Endothelial cell of umbilical vein (primary cell): Measurements from ENCODE around the gene CHST8. TPM values are rescaled to one million over a fixed set of nuclear protein-coding genes. Genes with fewer than 3 reads are reported as not detected.

Experiments used
- BruUV-seq: library from RNA; stranded (reverse); fragments of 400-500 nt; replicated peaks from 2 replicates; lab custom pipeline; 2021; lab: Mats Ljungman, UMichigan
- CTCF ChIA-PET: fragments of 300-600, 350-600 bp; sonication (Branson Sonifier 250); formaldehyde crosslinking; loops from one replicate; lab custom pipeline; 2021; ENCODE audit warnings: antibody characterized with exemption, inconsistent platforms; lab: Charles Lee
- POLR2A ChIA-PET: fragments of 300-600, 350-600 bp; sonication (Branson Sonifier 250); formaldehyde crosslinking; loops from one replicate; lab custom pipeline; 2021; ENCODE audit warnings: antibody characterized with exemption, inconsistent platforms; lab: Charles Lee
- DNase-seq: peaks from one replicate; pipeline ENCODE4 v3.0.0-alpha.2; 2011; ENCODE audit warnings: low read depth, low spot score
- FAIRE-seq: peaks from 2 replicates; lab custom pipeline; 2011; peaks lifted over from hg19 to GRCh38; lab: Jason Lieb, UNC
- H2AFZ ChIP-seq: 2 replicates; pipeline ENCODE4 v1.6.0; 2012; ENCODE audit warnings: low read depth, low read length, control low read depth, inconsistent platforms
- H3K27ac ChIP-seq: 2 replicates; pipeline ENCODE4 v1.5.1; 2011; ENCODE audit warnings: low read depth, mild to moderate bottlenecking, control low read depth, low read length, moderate library complexity; ENCODE audit not compliant: insufficient read depth
- H3K27me3 ChIP-seq, 2 experiments: 2 replicates each; pipeline versions ENCODE4 v1.6.0 to v1.6.1; 2011; ENCODE audit warnings: low read length in 2 of 2, mixed read lengths in 1 of 2; ENCODE audit not compliant: control insufficient read depth in 2 of 2, insufficient read depth in 2 of 2
- H3K36me3 ChIP-seq, 2 experiments: 2 replicates in 1 of 2; 3 replicates in 1 of 2; pipeline ENCODE4 v1.5.1; 2011; ENCODE audit warnings: low read length in 2 of 2, mild to moderate bottlenecking in 1 of 2, moderate library complexity in 1 of 2; ENCODE audit not compliant: control insufficient read depth in 2 of 2, insufficient read depth in 2 of 2; ENCODE audit errors: extremely low read depth in 1 of 2
- H3K4me1 ChIP-seq: 3 replicates; pipeline ENCODE4 v1.5.1; 2011; ENCODE audit warnings: mild to moderate bottlenecking, low read length; ENCODE audit not compliant: control insufficient read depth, insufficient read depth; ENCODE audit errors: extremely low read depth
- H3K4me2 ChIP-seq: 2 replicates; pipeline ENCODE4 v1.6.1; 2011; ENCODE audit warnings: low read length, control low read depth, mixed read lengths; ENCODE audit not compliant: insufficient read depth
- H3K4me3 ChIP-seq, 3 experiments: fragments of 200-600 bp in 1 of 3; sonication (generic), shearing (Covaris generic) in 1 of 3; replicated peaks in 1 of 3; 2 replicates each; pipeline ENCODE4 v1.5.1; 2011 to 2016; ENCODE audit warnings: control low read depth in 3 of 3, low read length in 3 of 3, mild to moderate bottlenecking in 2 of 3, inconsistent platforms in 1 of 3, low read depth in 1 of 3, moderate library complexity in 1 of 3; ENCODE audit not compliant: insufficient read depth in 1 of 3
- H3K79me2 ChIP-seq: 2 replicates; pipeline ENCODE4 v1.6.0; 2012; ENCODE audit warnings: low read length, inconsistent platforms; ENCODE audit not compliant: control insufficient read depth, insufficient read depth
- H3K9ac ChIP-seq: replicated peaks from 2 replicates; pipeline ENCODE3; 2011; ENCODE audit warnings: low read length, control low read depth; ENCODE audit not compliant: insufficient read depth; ENCODE audit errors: extremely low read depth
- H3K9me1 ChIP-seq: replicated peaks from 3 replicates; pipeline ENCODE4 v1.6.0; 2011; ENCODE audit warnings: mild to moderate bottlenecking, low read length; ENCODE audit not compliant: control insufficient read depth, insufficient read depth; ENCODE audit errors: extremely low read depth
- H3K9me3 ChIP-seq: replicated peaks from 2 replicates; pipeline ENCODE4 v1.5.1; 2012; ENCODE audit warnings: low read length, inconsistent platforms; ENCODE audit not compliant: control insufficient read depth, insufficient read depth
- H4K20me1 ChIP-seq: replicated peaks from 2 replicates; pipeline ENCODE3; 2011; ENCODE audit warnings: mild to moderate bottlenecking, low read length; ENCODE audit not compliant: control insufficient read depth, insufficient read depth; ENCODE audit errors: extremely low read depth
- CTCF ChIP-seq, 2 donors: IDR thresholded peaks; 1 replicate in 1 of 2; 2 replicates in 1 of 2; pipeline ENCODE4 v1.5.1; 2011; ENCODE audit warnings: low read length in 2 of 2, mild to moderate bottlenecking in 2 of 2, moderate library complexity in 2 of 2, control low read depth in 1 of 2, inconsistent platforms in 1 of 2, low read depth in 1 of 2; ENCODE audit not compliant: insufficient read depth in 1 of 2; ENCODE audit errors: extremely low read depth in 1 of 2
- EZH2 ChIP-seq: IDR thresholded peaks from 2 replicates; pipeline ENCODE4 v1.6.1; 2012; ENCODE audit warnings: borderline replicate concordance, low read depth, mild to moderate bottlenecking, moderate library complexity, low read length, inconsistent platforms; ENCODE audit not compliant: severe bottlenecking
- FOS ChIP-seq: IDR thresholded peaks from 2 replicates; pipeline ENCODE4 v1.6.1; 2011; ENCODE audit warnings: mild to moderate bottlenecking, low read length, moderate library complexity, borderline replicate concordance; ENCODE audit not compliant: insufficient read depth
- GATA2 ChIP-seq: IDR thresholded peaks from 2 replicates; pipeline ENCODE4 v1.7.0; 2011; ENCODE audit warnings: low read depth, mild to moderate bottlenecking, moderate library complexity, mixed read lengths, low read length; ENCODE audit not compliant: insufficient read length, insufficient read depth
- JUN ChIP-seq: IDR thresholded peaks from 2 replicates; pipeline ENCODE4 v1.6.1; 2011; ENCODE audit warnings: borderline replicate concordance, low read depth; ENCODE audit not compliant: insufficient read length, insufficient read depth
- MAX ChIP-seq: IDR thresholded peaks from 2 replicates; pipeline ENCODE4 v1.6.1; 2011; ENCODE audit not compliant: insufficient read depth, insufficient read length
- MYC ChIP-seq: IDR thresholded peaks from one replicate; pipeline ENCODE4 v1.6.1; 2011; ENCODE audit warnings: mild to moderate bottlenecking, low read depth, low read length
- POLR2A ChIP-seq: IDR thresholded peaks from 2 replicates; pipeline ENCODE4 v1.6.1; 2012; ENCODE audit warnings: low read depth, mild to moderate bottlenecking, control low read depth, low read length
- POLR2AphosphoS5 ChIP-seq: IDR thresholded peaks from 2 replicates; pipeline ENCODE4 v1.6.1; 2012; ENCODE audit warnings: low read depth, mild to moderate bottlenecking, control low read depth, low read length, moderate library complexity; ENCODE audit not compliant: insufficient read depth
- dilution Hi-C: fragments of 300-500 bp; cut with MboI; formaldehyde crosslinking; loops from one replicate; pipeline ENCODE4 v1.15.0; 2019; ENCODE audit warnings: low sequenced_read_pairs; ENCODE audit not compliant: extremely low pct_ligation_motif_present
- intact Hi-C: fragments of 100-400 bp; cut with micrococcal nuclease; formaldehyde crosslinking; loops from one replicate; pipeline ENCODE4 v1.10.0; 2022
- polyA plus RNA-seq, 4 experiments: library from polyadenylated mRNA; depleted of rRNA in 3 of 4; stranded (reverse) in 3 of 4; unstranded in 1 of 4; fragments of >200 nt; gene quantifications; 2 replicates each; pipeline versions ENCODE4 v1.2.1 to v1.2.3, GENCODE V29; 2011 to 2012; ENCODE audit warnings: missing spikeins in 1 of 4
- total RNA-seq: library from RNA; stranded (reverse); gene quantifications from 2 replicates; pipeline ENCODE4 v1.2.3, GENCODE V29; 2021

CHST8 gene
- total and polyA plus RNA-seq, 2 donors (not counting 3 experiments of a cell fraction or from before 2014, with no cell fraction given), result not detected

DNA sequence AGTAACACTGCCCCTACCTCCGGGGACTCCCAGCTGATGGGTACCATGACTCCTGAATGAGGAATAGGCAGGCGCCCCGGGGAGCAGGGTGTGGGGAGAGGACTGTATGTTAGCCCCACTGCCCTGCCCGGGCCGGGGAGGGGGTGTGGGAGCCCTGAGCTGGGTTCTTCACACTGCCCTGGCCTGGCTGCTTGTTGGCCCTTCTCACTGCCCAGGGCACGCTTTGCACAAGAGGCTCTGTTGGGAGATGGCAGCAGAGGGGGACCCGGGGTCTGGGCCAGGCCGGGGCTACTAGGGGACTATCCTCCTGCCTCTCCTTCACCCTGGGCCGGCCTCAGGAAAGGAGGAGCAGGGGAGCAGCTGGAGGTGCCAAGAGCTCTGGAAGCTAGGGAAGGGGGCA is 155.6 kb downstream of the CHST8 start:
- no peaks in the 10 kb centered on the region for H4K20me1 ChIP-seq
- H3K9me1 ChIP-seq, result no peaks in the 10 kb centered on the region
- no peak overlapping the region for H3K9ac ChIP-seq
- H3K27ac ChIP-seq, result no peak overlapping the region
- no peak overlapping the region for H3K4me3 ChIP-seq
- ChIA-PET CTCF (interaction anchor here (0.6 to 6.2 kb wide), 94 partner anchors 9 to 600 kb away, joined by 3 to 387 read pairs (median 5); partner anchors contain the start of genes CEBPA, KCTD15, LSM14A and PEPD), POLR2A (no interaction called here)
- FAIRE-seq (no peak), DNase-seq (no peak)
- intact Hi-C loops, result no loop called here
- peaks cover 0 to 4% of the 10 kb centered on the region in 2 experiments for H3K27me3 ChIP-seq
- no peaks in the 10 kb centered on the region for H3K36me3 ChIP-seq
- H3K79me2 ChIP-seq, result no peaks in the 10 kb centered on the region
- BruUV-seq, result no TSS peak
- H3K4me2 ChIP-seq, result no peak overlapping the region
- H3K9me3 ChIP-seq, result no peaks in the 10 kb centered on the region
- no peak for TF ChIP-seq CTCF (IDR thresholded peaks at IDR 0.05; ENCODE audit: extremely low read depth in 1 of 2, insufficient read depth in 1 of 2, low read depth in 1 of 2, low read length in 2 of 2)
- no peak for TF ChIP-seq FOS
- TF ChIP-seq EZH2, result no peak
- TF ChIP-seq GATA2, result no peak
- peaks cover 6% of the 10 kb centered on the region for H3K4me1 ChIP-seq
- dilution Hi-C loops, result no loop called here
- H2AFZ ChIP-seq, result no peak overlapping the region

GRCh38 chr19:33777753-33778088 is 156.0 kb downstream of the CHST8 start:
- peaks cover 0 to 4% of the 10 kb centered on the region in 2 experiments for H3K27me3 ChIP-seq
- CTCF ChIA-PET, result interaction anchor here (0.6 to 6.2 kb wide), 100 partner anchors 9 to 601 kb away, joined by 3 to 387 read pairs (median 5); partner anchors contain the start of genes CEBPA, KCTD15, LSM14A and PEPD
- peaks cover 6% of the 10 kb centered on the region for H3K4me1 ChIP-seq
- no peak for FAIRE-seq
- TF ChIP-seq EZH2 (no peak), GATA2 (no peak), MYC (no peak), FOS (no peak), POLR2A (no peak), MAX (no peak), JUN (no peak), CTCF (IDR thresholded peaks at IDR 0.05; ENCODE audit: extremely low read depth in 1 of 2, insufficient read depth in 1 of 2, low read depth in 1 of 2, low read length in 2 of 2) (no peak), POLR2AphosphoS5 (no peak)
- no peaks in the 10 kb centered on the region for H3K9me3 ChIP-seq
- H3K4me3 ChIP-seq, result no peak overlapping the region
- BruUV-seq, result no TSS peak
- H3K36me3 ChIP-seq, result no peaks in the 10 kb centered on the region
- no peaks in the 10 kb centered on the region for H3K9me1 ChIP-seq
- no peak overlapping the region for H3K27ac ChIP-seq
- no peaks in the 10 kb centered on the region for H3K79me2 ChIP-seq
- no peak for DNase-seq
- no peak overlapping the region for H3K9ac ChIP-seq
- H2AFZ ChIP-seq, result no peak overlapping the region
- dilution Hi-C loops, result no loop called here
- H3K4me2 ChIP-seq, result no peak overlapping the region
- intact Hi-C loops, result loop anchor here (1.0 kb wide), 5 partner anchors 18 to 368 kb away; no protein-coding TSS in a partner anchor
- H4K20me1 ChIP-seq, result no peaks in the 10 kb centered on the region
- POLR2A ChIA-PET, result interaction anchor here (0.9 kb wide), 1 partner anchor 319 kb away, joined by 3 read pairs; no protein-coding TSS in a partner anchor
